Ovary (tissue), 3 donors: Measurements from ENCODE around the gene BICDL1.

Experiments used
- EP300 ChIP-seq: sonication (generic); formaldehyde crosslinking; IDR thresholded peaks from one replicate; pipeline ENCODE4 v1.6.1; 2017; ENCODE audit warnings: antibody characterized with exemption
- POLR2A ChIP-seq: fragments of 450-650 bp; IDR thresholded peaks from one replicate; pipeline ENCODE4 v1.6.1; 2017; ENCODE audit warnings: antibody characterized with exemption, mild to moderate bottlenecking, moderate library complexity
- TF ChIP-seq, protein P1 (sequence below), 3 donors: fragments of 450-650 bp in 2 of 3; fragments of 200-600 bp in 1 of 3; IDR thresholded peaks; one replicate each; pipeline versions ENCODE4 v1.5.1 to v1.8.0; 2016 to 2022; ENCODE audit warnings: antibody characterized with exemption in 3 of 3, mild to moderate bottlenecking in 1 of 3
- donor health status: DM: no; HTN: no; CAD: no.

GRCh38 chr12:120012067-120012621 is 23.1 kb downstream of the BICDL1 start:
- TF ChIP-seq, protein P1, sequence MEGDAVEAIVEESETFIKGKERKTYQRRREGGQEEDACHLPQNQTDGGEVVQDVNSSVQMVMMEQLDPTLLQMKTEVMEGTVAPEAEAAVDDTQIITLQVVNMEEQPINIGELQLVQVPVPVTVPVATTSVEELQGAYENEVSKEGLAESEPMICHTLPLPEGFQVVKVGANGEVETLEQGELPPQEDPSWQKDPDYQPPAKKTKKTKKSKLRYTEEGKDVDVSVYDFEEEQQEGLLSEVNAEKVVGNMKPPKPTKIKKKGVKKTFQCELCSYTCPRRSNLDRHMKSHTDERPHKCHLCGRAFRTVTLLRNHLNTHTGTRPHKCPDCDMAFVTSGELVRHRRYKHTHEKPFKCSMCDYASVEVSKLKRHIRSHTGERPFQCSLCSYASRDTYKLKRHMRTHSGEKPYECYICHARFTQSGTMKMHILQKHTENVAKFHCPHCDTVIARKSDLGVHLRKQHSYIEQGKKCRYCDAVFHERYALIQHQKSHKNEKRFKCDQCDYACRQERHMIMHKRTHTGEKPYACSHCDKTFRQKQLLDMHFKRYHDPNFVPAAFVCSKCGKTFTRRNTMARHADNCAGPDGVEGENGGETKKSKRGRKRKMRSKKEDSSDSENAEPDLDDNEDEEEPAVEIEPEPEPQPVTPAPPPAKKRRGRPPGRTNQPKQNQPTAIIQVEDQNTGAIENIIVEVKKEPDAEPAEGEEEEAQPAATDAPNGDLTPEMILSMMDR (IDR thresholded peaks at IDR 0.05), result no peak
- no peak for TF ChIP-seq EP300
- no peak for TF ChIP-seq POLR2A
